ENCODE data around the gene RAI1. TPM values are rescaled to one million over a fixed set of nuclear protein-coding genes. Genes with fewer than 3 reads are reported as not detected.

Gene RAI1
- polyA plus RNA-seq, 2 of the 4 experiments (the other 2 are of a cell fraction), result 3.5 to 23.8 TPM

GRCh38 chr17:17834974-17835373, 153.7 kb downstream of the RAI1 start:
- no peak for FAIRE-seq
- ATAC-seq, result no peak
- DNase-seq (ENCODE audit: low read depth in 1 of 2, low spot score in 1 of 2), result no peak
- ChIA-PET CTCF (interaction anchor here (0.9 to 22.1 kb wide), 7 partner anchors 9 to 154 kb away, joined by 3 to 402 read pairs (median 4); partner anchors contain the start of gene RAI1), POLR2A (interaction anchor here (4.8 to 5.7 kb wide), 2 partner anchors 8 to 15 kb away, joined by 100 to 105 read pairs; no protein-coding TSS in a partner anchor)
- TF ChIP-seq HEYL (CRISPR knock-in tag; IDR thresholded peaks at IDR 0.05) (no peak), JUN (IDR thresholded peaks at IDR 0.05) (0 out of 5 replicates have a peak, but pooled peaks of 1 of the 2 experiments have one; percentile 24)
- peak overlapping the region; percentile 98 for H3K27ac ChIP-seq
- WGBS (ENCODE audit: missing lambda C conversion rate), result 73% methylated on average over 4 of the region's 4 CpGs
- peak overlapping the region; percentile 93 for H3K4me2 ChIP-seq
- H3K4me1 ChIP-seq, result peaks cover 86% of the 10 kb centered on the region
- H3K9me3 ChIP-seq, result no peaks in the 10 kb centered on the region
- peak overlapping the region; percentile 85 for H3K4me3 ChIP-seq

- DNase-seq (ENCODE audit: low read depth in 1 of 2, low spot score in 1 of 2) (no peak), ATAC-seq (peak in 1 of 2 experiments; percentile 3; a peak in 3 of 6 replicates), FAIRE-seq (no peak)
- CTCF ChIA-PET, result interaction anchor here (0.8 to 22.1 kb wide), 14 partner anchors 8 to 198 kb away, joined by 3 to 402 read pairs (median 4); partner anchors contain the start of gene RAI1
- peaks cover 82% of the 10 kb centered on the region for H3K4me1 ChIP-seq
- no peaks in the 10 kb centered on the region for H3K9me3 ChIP-seq
- POLR2A ChIA-PET, result interaction anchor here (0.5 to 5.7 kb wide), 26 partner anchors 9 to 348 kb away, joined by 3 to 105 read pairs (median 8); partner anchors contain the start of genes ALKBH5, ATPAF2, DRC3 and GID4
- H3K4me3 ChIP-seq, result peak overlapping the region; percentile 85
- H3K27ac ChIP-seq, result peak overlapping the region; percentile 98
- 17% methylated on average over 25 of the region's 25 CpGs for whole genome bisulfite sequencing (ENCODE audit: missing lambda C conversion rate)
- peak overlapping the region; percentile 93 for H3K4me2 ChIP-seq
- TF ChIP-seq EP300 (IDR thresholded peaks at IDR 0.05) (no peak), BCL3 (IDR thresholded peaks at IDR 0.05) (no peak), MAFK (IDR thresholded peaks at IDR 0.05; ENCODE audit: partially characterized antibody) (no peak), FOSB (CRISPR knock-in tag; IDR thresholded peaks at IDR 0.05) (0 out of 2 replicates have a peak, but pooled peaks have one; percentile 60), EHF (CRISPR knock-in tag; IDR thresholded peaks at IDR 0.05) (no peak), SMC3 (IDR thresholded peaks at IDR 0.05) (no peak), NR3C1 (IDR thresholded peaks at IDR 0.05) (no peak), HES2 (IDR thresholded peaks at IDR 0.05) (no peak), ZFP36 (IDR thresholded peaks at IDR 0.05; ENCODE audit: borderline replicate concordance, partially characterized antibody) (no peak), CHD2 (IDR thresholded peaks at IDR 0.05; ENCODE audit: low read length, partially characterized antibody) (no peak), ZC3H11A (IDR thresholded peaks at IDR 0.05) (no peak), KDM1A (IDR thresholded peaks at IDR 0.05; ENCODE audit: low read depth) (no peak), NPAS2 (CRISPR knock-in tag; IDR thresholded peaks at IDR 0.05; ENCODE audit: borderline replicate concordance) (0 out of 2 replicates have a peak, but pooled peaks have one; percentile 29), RAD21 (conservative IDR thresholded peaks at IDR 0.05 in 1 of 2, IDR thresholded peaks at IDR 0.05 in 1 of 2) (no peak), JUN (IDR thresholded peaks at IDR 0.05) (no peak), HMGXB4 (CRISPR knock-in tag; IDR thresholded peaks at IDR 0.05; ENCODE audit: borderline replicate concordance) (0 out of 2 replicates have a peak, but pooled peaks have one; percentile 16), ZNF302 (CRISPR knock-in tag; IDR thresholded peaks at IDR 0.05) (no peak), POLR2A (IDR thresholded peaks at IDR 0.05; ENCODE audit: low read length) (no peak), RCOR1 (IDR thresholded peaks at IDR 0.05; ENCODE audit: low read depth, low read length) (no peak), E2F6 (IDR thresholded peaks at IDR 0.05; ENCODE audit: borderline replicate concordance, low read depth) (peak; percentile 98; the same call in 1 of the 2 replicates), FOSL2 (IDR thresholded peaks at IDR 0.05) (no peak), FOSL2 (CRISPR knock-in tag; IDR thresholded peaks at IDR 0.05) (no peak), REST (IDR thresholded peaks at IDR 0.05) (no peak), ELK1 (IDR thresholded peaks at IDR 0.05; ENCODE audit: low read depth, low read length) (no peak), BHLHE40 (IDR thresholded peaks at IDR 0.05; ENCODE audit: low read depth, low read length) (no peak), MAX (IDR thresholded peaks at IDR 0.05) (peak; percentile 99)
These were observed 154.4 kb downstream of the RAI1 start for GRCh38 chr17:17835415-17836249.

All from A549 (cell line).